ENCODE results near the gene FAM131B.

FAM131B gene

GRCh38 chr7:143373255-143373794 is 10.8 kb upstream of the FAM131B start:
- H3K4me3 ChIP-seq (ENCODE audit: low read depth, low read length): no peak overlapping the region
- no peak for TF ChIP-seq POLR2A (IDR thresholded peaks at IDR 0.05; ENCODE audit: extremely low read depth, insufficient read length)
- no peak for DNase-seq (ENCODE audit: low read depth)

GRCh38 chr7:143372070-143372469 is 9.6 kb upstream of the FAM131B start:
- TF ChIP-seq, protein P1, sequence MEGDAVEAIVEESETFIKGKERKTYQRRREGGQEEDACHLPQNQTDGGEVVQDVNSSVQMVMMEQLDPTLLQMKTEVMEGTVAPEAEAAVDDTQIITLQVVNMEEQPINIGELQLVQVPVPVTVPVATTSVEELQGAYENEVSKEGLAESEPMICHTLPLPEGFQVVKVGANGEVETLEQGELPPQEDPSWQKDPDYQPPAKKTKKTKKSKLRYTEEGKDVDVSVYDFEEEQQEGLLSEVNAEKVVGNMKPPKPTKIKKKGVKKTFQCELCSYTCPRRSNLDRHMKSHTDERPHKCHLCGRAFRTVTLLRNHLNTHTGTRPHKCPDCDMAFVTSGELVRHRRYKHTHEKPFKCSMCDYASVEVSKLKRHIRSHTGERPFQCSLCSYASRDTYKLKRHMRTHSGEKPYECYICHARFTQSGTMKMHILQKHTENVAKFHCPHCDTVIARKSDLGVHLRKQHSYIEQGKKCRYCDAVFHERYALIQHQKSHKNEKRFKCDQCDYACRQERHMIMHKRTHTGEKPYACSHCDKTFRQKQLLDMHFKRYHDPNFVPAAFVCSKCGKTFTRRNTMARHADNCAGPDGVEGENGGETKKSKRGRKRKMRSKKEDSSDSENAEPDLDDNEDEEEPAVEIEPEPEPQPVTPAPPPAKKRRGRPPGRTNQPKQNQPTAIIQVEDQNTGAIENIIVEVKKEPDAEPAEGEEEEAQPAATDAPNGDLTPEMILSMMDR (IDR thresholded peaks at IDR 0.05; ENCODE audit: low read depth, low read length): peak; percentile 58
- TF ChIP-seq POLR2A (IDR thresholded peaks at IDR 0.05; ENCODE audit: extremely low read depth, insufficient read length) (no peak), MYC (IDR thresholded peaks at IDR 0.05; ENCODE audit: low read depth, low read length) (no peak; the same call in none of the 2 replicates)
- TF ChIP-seq, protein P2, sequence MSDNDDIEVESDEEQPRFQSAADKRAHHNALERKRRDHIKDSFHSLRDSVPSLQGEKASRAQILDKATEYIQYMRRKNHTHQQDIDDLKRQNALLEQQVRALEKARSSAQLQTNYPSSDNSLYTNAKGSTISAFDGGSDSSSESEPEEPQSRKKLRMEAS (IDR thresholded peaks at IDR 0.05; ENCODE audit: low read depth, low read length): peak; percentile 50
- H3K4me3 ChIP-seq (ENCODE audit: low read depth, low read length): no peak overlapping the region
- peak; percentile 94 for DNase-seq (ENCODE audit: low read depth)

DNA sequence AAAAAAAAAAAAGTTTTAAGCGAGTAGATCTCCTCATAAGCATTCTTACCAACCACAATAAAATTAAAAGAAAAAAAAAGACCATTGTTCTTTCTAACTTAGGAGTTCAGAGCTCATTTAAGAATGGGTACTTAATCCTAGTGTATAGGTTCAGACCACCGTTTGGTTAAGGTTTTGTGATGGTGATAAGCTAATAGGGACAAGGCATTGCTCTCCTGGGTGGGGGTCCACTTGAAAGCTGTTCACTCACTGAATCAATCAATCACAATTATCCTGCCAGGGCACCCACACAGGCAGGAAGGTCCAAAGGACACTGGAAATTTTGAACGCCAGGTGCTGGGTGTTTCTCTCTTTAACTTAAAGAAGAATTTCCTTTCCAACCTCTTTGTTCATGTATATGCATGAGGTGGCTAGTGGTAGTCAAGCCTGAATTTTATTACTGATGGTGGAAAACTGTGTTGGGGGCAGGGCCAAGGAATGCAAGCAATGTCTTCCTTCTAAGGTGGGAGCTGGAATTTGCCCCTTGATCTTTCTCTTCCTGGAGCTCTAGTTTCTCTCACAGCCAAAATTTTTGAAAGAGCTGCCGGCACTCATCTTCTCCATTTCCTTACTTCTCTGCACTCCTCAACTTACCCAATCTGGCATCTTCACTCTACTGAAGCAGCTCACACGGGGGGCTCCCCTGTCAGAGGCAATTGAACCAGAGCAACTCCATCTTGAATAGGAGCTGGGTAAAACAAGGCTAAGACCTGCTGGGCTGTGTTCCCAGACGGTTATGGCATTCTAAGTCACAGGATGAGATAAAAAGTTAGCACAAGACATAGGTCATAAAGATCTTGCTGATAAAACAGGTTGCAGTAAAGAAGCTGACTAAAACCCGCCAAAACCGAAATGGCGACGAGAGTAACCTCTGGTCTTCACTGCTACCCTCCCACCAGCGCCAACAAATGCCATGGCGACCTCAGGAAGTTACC is 7.5 kb upstream of the FAM131B start:
- no peak overlapping the region for H3K4me3 ChIP-seq (ENCODE audit: low read depth, low read length)
- TF ChIP-seq MYC (IDR thresholded peaks at IDR 0.05; ENCODE audit: low read depth, low read length) (no peak), POLR2A (IDR thresholded peaks at IDR 0.05; ENCODE audit: extremely low read depth, insufficient read length) (no peak)
- TF ChIP-seq, protein P2 (IDR thresholded peaks at IDR 0.05; ENCODE audit: low read depth, low read length): no peak
- DNase-seq (ENCODE audit: low read depth): no peak

GRCh38 chr7:143368387-143368786 is 5.9 kb upstream of the FAM131B start:
- TF ChIP-seq POLR2A (IDR thresholded peaks at IDR 0.05; ENCODE audit: extremely low read depth, insufficient read length) (no peak), MYC (IDR thresholded peaks at IDR 0.05; ENCODE audit: low read depth, low read length) (no peak)
- TF ChIP-seq, protein P1 (IDR thresholded peaks at IDR 0.05; ENCODE audit: low read depth, low read length): no peak
- TF ChIP-seq, protein P2 (IDR thresholded peaks at IDR 0.05; ENCODE audit: low read depth, low read length): no peak
- H3K4me3 ChIP-seq (ENCODE audit: low read depth, low read length): no peak overlapping the region
- DNase-seq (ENCODE audit: low read depth): no peak

DNA sequence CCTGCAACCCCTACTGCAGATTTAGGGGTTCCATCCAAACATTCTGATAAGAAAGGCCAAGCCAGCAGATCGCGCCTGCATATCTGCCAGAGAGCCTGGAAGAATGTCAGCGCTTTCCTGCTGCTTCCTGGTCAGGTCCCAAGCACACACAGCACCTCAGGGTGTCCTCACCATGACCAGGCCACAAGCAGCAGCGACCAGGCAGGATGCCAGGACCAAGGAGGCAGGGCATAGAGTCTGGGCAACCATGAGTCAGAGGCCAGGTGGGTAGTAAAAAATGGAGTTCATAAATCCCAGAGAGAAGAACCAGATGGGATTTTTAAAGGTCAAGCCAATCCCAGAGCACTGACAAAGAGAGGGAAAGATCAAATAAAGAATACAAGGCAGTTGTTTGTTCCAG is 5.5 kb upstream of the FAM131B start:
- no peak for DNase-seq (ENCODE audit: low read depth)
- no peak overlapping the region for H3K4me3 ChIP-seq (ENCODE audit: low read depth, low read length)

GRCh38 chr7:143363016-143363937 is 764 bp upstream of the FAM131B start:
- TF ChIP-seq, protein P1 (IDR thresholded peaks at IDR 0.05; ENCODE audit: low read depth, low read length): no peak
- TF ChIP-seq, protein P2 (IDR thresholded peaks at IDR 0.05; ENCODE audit: low read depth, low read length): no peak
- TF ChIP-seq POLR2A (IDR thresholded peaks at IDR 0.05; ENCODE audit: extremely low read depth, insufficient read length): no peak
- no peak for TF ChIP-seq MYC (IDR thresholded peaks at IDR 0.05; ENCODE audit: low read depth, low read length)
- H3K4me3 ChIP-seq (ENCODE audit: low read depth, low read length): no peak overlapping the region
- DNase-seq (ENCODE audit: low read depth): no peak

More for the DNA sequence above, 5.5 kb upstream of the FAM131B start:
- TF ChIP-seq, protein P2 (IDR thresholded peaks at IDR 0.05; ENCODE audit: low read depth, low read length): no peak
- TF ChIP-seq MYC (IDR thresholded peaks at IDR 0.05; ENCODE audit: low read depth, low read length) (no peak), POLR2A (IDR thresholded peaks at IDR 0.05; ENCODE audit: extremely low read depth, insufficient read length) (no peak)
- TF ChIP-seq, protein P1 (IDR thresholded peaks at IDR 0.05; ENCODE audit: low read depth, low read length): no peak
